ENCODE measurements around the gene OSBPL7. TPM values are rescaled to one million over a fixed set of nuclear protein-coding genes. Genes with fewer than 3 reads are reported as not detected.

The OSBPL7 gene
- total and polyA plus RNA-seq, 2 of the 8 experiments (the other 6 are each of a cell fraction or from before 2014, with no cell fraction given): 7.2 to 8.9 TPM

- no peak overlapping the region for H4K5ac ChIP-seq (ENCODE audit: insufficient read length, low read depth, low read length)
- H4K8ac ChIP-seq (ENCODE audit: extremely low read depth, insufficient read depth, low read length): no peak overlapping the region; the same call in 1 of the 2 replicates
- H3K23ac ChIP-seq (ENCODE audit: insufficient read length): no peak overlapping the region
- H3K18ac ChIP-seq (ENCODE audit: extremely low read depth, low read length): no peak overlapping the region
- no peak overlapping the region for H3K4me2 ChIP-seq (ENCODE audit: insufficient read depth in 1 of 2, low read depth in 2 of 2, low read length in 2 of 2)
- 93% methylated on average over 11 of the region's 11 CpGs; no CpG with 5 or more reads in 1 of the 2 experiments for WGBS, 2 experiments (ENCODE audit: extremely low coverage in 1 of 2, insufficient coverage in 1 of 2, insufficient read length in 1 of 2, insufficient replicate concordance in 2 of 2, low coverage in 1 of 2, low lambda C conversion rate in 2 of 2, missing lambda C conversion rate in 1 of 2)
- peaks cover 0 to 12% (median 7%) of the 10 kb centered on the region in 4 experiments; a peak in 6 of 7 replicates for H3K4me1 ChIP-seq (replicated peaks in 1 of 4; ENCODE audit: control insufficient read depth in 3 of 4, insufficient read depth in 4 of 4, low read length in 3 of 4)
- H2AK5ac ChIP-seq (ENCODE audit: low read depth, low read length): no peak overlapping the region
- H3K9me3 ChIP-seq (ENCODE audit: insufficient read depth in 2 of 2, low read depth in 1 of 2, low read length in 1 of 2): no peaks in the 10 kb centered on the region
- no peak for DNase-seq (ENCODE audit: low read depth in 1 of 2, low spot score in 2 of 2)
- no peaks in the 10 kb centered on the region for H3K79me2 ChIP-seq (ENCODE audit: control insufficient read depth in 1 of 2, insufficient read depth in 2 of 2, low read length in 2 of 2)
- H4K91ac ChIP-seq (replicated peaks; ENCODE audit: insufficient read length, low read length): no peak overlapping the region
- no peak overlapping the region for H2BK12ac ChIP-seq (ENCODE audit: low read depth, low read length)
- H3K79me1 ChIP-seq (ENCODE audit: low read depth, low read length): no peaks in the 10 kb centered on the region; the same call in 1 of the 2 replicates
- H2BK15ac ChIP-seq (ENCODE audit: low read length): no peak overlapping the region
- no peaks in the 10 kb centered on the region for H3K27me3 ChIP-seq (replicated peaks in 1 of 4; ENCODE audit: control insufficient read depth in 3 of 4, extremely low read depth in 1 of 4, insufficient read depth in 3 of 4, low read length in 3 of 4)
- POLR2A ChIA-PET (ENCODE audit: partially characterized antibody): interaction anchor here (0.8 to 1.0 kb wide), 2 partner anchors 12 to 14 kb away, joined by 3 read pairs; partner anchors contain the start of genes LRRC46 and MRPL10
- CTCF ChIA-PET (ENCODE audit: partially characterized antibody): interaction anchor here (0.6 to 2.5 kb wide), 2 partner anchors 23 to 1215 kb away, joined by 3 to 6 read pairs; partner anchors contain the start of gene SCRN2
- H3K4ac ChIP-seq (replicated peaks; ENCODE audit: insufficient read length, low read depth, low read length): no peak overlapping the region
- H3K56ac ChIP-seq (replicated peaks; ENCODE audit: insufficient read length, low read depth, low read length): no peak overlapping the region
- H2AFZ ChIP-seq (ENCODE audit: low read length): no peak overlapping the region
- H3K23me2 ChIP-seq (ENCODE audit: low read depth, low read length): peaks cover 8% of the 10 kb centered on the region; the same call in 1 of the 2 replicates
- no peak overlapping the region for H2BK120ac ChIP-seq (replicated peaks; ENCODE audit: low read depth, low read length)
- H2BK20ac ChIP-seq (ENCODE audit: low read length): no peak overlapping the region
- no peak overlapping the region for H3K4me3 ChIP-seq (ENCODE audit: extremely low read depth in 1 of 4, insufficient read depth in 2 of 4, low read depth in 3 of 4, low read length in 4 of 4)
- no peak overlapping the region for H3K27ac ChIP-seq (ENCODE audit: low read depth, low read length)
- no peak overlapping the region for H3K9ac ChIP-seq (replicated peaks in 1 of 4; ENCODE audit: extremely low read depth in 1 of 4, low read depth in 3 of 4, low read length in 3 of 4)
- no peaks in the 10 kb centered on the region; a peak in 1 of 8 replicates for H3K36me3 ChIP-seq (ENCODE audit: control insufficient read depth in 2 of 4, insufficient read depth in 4 of 4, low read length in 3 of 4)
- no peak overlapping the region for H2BK5ac ChIP-seq (ENCODE audit: low read depth, low read length)
- peaks cover 0 to 1% of the 10 kb centered on the region in 2 experiments for H4K20me1 ChIP-seq (replicated peaks in 1 of 2; ENCODE audit: control insufficient read depth in 1 of 2, insufficient read depth in 2 of 2, low read length in 2 of 2)
- no peak overlapping the region for H3K14ac ChIP-seq (ENCODE audit: insufficient read length)
- FAIRE-seq: no peak
- TF ChIP-seq JUND (IDR thresholded peaks at IDR 0.05; ENCODE audit: low read length): no peak
- TF ChIP-seq E2F6 (IDR thresholded peaks at IDR 0.05): no peak
- no peak for TF ChIP-seq KDM4A (IDR thresholded peaks at IDR 0.05; ENCODE audit: low read depth, low read length, severe bottlenecking)
- TF ChIP-seq SRF (IDR thresholded peaks at IDR 0.05; ENCODE audit: low read depth, low read length): no peak
- no peak for TF ChIP-seq ZNF274 (IDR thresholded peaks at IDR 0.05; ENCODE audit: borderline replicate concordance, extremely low read depth, low read length)
- no peak for TF ChIP-seq TAF1 (IDR thresholded peaks at IDR 0.05; ENCODE audit: low read depth, low read length)
- no peak for TF ChIP-seq HDAC6 (IDR thresholded peaks at IDR 0.05; ENCODE audit: low read depth, low read length)
- no peak for TF ChIP-seq GABPA (IDR thresholded peaks at IDR 0.05; ENCODE audit: borderline replicate concordance, insufficient read depth, low read length)
- TF ChIP-seq YY1 (IDR thresholded peaks at IDR 0.05; ENCODE audit: low read depth, low read length): no peak
- TF ChIP-seq RNF2 (IDR thresholded peaks at IDR 0.05; ENCODE audit: borderline replicate concordance, low read depth, low read length, missing control alignments, poor library complexity, severe bottlenecking): no peak
- TF ChIP-seq GTF2F1 (IDR thresholded peaks at IDR 0.05; ENCODE audit: borderline replicate concordance, low read depth, low read length): no peak
These were observed 3.4 kb downstream of the OSBPL7 start for GRCh38 chr17:47818002-47818695.
